ENCODE measurements around the gene TEAD3.

GRCh38 chr6:35471836-35472345 lies 25.0 kb downstream of the TEAD3 start:
- TF ChIP-seq CTCF (IDR thresholded peaks at IDR 0.05) (no peak), REST (IDR thresholded peaks at IDR 0.05; ENCODE audit: insufficient read depth in 1 of 2, low read depth in 2 of 2, low read length in 1 of 2) (no peak), POLR2AphosphoS5 (IDR thresholded peaks at IDR 0.05; ENCODE audit: low read depth, low read length) (no peak)
